Limb (tissue), 2 donors: ENCODE results near the gene HOXB13.

Source experiments
- DNase-seq, 2 donors: peaks; one replicate each; pipeline ENCODE4 v3.0.0-alpha.2; 2016; ENCODE audit errors: extremely low spot score in 2 of 2

Gene HOXB13

DNA sequence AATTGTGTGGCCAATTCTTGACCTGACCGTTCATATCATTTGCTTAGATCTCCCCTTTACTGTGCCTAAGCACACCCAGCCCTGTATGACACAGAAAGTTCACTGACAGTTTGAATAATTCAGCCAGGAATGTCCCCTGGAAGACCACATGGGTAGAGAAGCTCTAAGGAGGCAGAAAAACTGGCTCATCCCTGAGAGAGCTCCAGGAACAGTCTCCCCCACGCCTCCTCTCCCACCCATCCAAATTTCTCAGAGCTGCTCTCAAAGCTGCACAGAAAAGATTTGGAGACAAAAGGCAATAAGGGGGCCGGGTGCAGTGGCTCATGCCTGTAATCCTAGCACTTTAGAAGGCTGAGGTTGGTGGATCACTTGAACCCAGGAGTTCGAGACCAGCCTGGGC lies 17.4 kb downstream of the HOXB13 start:
- no peak for DNase-seq

DNA sequence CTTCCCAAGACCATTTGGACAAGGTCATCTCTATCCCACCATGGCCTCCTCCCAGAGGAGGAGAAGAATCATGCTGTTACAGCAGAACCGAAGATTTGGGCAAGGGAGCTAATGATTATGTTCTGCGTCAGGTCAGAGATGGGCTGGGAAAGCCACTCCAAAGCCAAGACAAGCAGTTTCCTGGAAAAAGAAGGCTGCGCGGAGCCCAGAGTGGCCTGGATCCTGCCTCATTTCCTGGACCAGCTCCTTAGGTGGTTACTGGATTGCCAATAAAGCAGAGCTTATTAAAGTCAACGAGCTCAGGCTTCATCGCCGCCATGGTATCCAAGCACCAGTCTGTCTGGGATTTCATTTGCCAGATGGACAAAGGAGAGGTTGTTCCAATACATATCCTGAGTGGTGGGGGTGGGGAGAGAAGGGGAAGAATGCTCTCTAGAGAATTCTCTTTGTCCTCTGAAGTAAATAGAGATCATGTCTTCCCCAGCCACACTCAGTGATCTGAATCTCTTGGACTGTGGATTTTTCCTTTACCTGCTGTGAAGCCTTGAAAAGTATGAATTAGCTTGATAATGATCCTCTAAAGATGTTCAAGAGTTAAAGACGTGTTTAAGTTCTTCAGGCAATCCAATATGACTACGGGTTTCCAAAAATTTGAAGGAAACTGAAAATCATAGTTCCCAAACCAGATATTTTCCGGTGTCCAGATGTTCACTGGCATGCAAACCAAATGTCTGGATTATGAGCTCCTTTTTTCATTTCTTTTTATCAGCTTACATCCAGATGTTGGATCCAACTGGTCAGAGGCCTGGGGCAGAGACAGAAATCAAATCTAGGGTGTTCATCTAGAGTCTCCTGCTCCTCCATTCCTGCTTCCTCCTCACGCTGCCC lies 23.9 kb downstream of the HOXB13 start:
- no peak for DNase-seq

DNA sequence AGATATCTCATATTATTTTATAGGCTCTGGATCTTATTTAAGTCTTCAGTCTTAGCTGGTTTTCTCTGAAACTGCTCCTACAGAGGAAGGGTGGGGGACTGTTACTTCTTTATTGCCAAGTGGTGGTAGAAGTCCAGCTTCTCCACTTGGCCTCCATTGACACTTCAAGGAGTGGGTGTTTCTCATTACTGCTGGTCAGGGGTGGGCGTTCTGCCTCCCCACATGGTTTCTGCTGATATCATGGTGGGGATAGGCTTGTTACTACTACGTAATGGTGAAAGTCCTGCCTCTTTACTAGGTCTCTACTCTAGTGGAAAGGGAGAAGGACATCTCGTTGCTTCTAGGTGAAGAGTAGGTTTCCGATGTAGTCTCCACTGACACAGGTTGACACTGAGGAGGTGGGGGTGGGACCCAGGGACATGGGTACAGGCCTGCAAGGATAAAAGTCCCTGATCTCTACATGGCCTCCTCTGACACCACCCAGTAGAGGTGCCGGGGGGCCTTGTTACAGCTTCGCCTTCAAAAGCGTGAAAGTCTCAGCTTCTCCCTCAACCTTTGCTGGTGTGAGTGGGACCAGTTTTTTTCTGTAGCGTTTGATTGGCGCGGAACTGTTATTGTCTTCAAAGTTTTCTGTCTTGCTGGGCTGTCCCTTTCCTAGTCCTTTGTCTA lies 26.6 kb downstream of the HOXB13 start:
- DNase-seq: no peak

DNA sequence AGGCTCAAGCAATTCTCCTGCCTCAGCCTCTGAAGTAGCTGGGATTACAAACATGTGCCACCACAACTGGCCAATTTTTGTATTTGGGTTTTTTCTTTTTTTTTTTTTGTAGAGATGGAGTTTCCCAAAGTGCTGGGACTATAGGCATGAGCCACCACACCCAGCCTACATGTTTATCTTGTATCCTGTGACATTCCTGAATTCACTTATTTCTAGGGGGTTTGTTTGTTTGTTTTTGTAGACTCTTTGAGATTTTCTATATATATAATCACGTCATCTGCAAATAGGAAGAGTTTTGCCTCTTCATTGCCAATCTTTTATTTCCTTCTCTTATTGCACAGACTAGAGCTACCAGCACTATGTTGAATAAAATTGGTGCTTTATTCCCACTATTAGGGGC lies 35.4 kb downstream of the HOXB13 start:
- DNase-seq: no peak

DNA sequence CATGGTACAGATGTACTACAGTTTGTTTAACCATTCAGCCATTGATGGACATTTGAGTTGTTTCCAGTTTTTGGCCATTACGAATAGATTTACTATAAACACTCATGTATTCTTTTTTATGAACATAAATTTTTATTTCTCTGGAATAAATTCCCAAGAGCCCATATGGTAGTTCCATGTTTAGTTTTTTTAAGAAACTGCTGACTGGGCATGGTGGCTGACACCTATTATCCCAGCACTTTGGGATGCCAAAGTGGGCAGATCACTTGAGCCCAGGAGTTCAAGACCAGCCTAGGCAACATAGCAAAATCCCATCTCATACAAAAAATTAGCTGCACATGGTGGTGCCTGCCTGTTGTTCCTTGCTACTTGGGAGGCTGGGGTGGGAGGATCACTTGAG lies 36.5 kb downstream of the HOXB13 start:
- no peak for DNase-seq

DNA sequence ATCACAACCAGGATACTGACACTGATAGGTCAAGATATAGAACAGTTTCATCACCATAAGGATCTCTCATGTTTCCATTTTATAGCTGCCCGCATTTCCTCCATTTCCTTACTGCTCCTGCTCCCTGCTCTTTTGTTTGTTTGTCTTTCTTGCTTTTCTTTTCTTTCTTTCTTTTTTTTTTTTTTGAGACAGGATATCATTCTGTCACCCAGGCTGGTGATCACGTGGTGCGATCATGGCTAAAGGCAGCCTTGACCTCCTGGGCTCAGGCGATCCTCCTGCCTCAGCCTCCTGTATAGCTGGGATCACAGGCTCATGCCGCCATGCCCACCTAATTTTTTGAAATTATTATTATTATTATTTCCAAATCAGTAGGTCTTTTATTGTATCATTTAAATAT lies 37.9 kb downstream of the HOXB13 start:
- DNase-seq: no peak

DNA sequence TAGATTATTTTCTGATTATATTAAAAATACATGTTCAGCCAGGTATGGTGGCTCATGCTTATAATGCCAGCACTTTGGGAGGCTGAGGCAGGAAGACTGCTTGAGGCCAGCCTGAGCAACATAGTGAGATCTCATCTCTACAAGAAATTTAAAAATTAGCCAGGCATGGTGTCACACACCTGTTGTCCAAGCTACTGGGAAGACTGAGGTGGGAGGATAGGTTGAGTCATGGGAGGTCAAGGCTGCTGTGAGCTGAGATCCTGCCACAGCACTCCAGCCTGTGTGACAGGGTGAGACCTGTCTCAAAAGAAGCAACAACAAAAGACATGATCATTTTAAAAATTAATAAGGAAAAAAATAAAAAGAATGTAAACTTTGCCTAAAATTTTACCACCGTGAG lies 46.9 kb downstream of the HOXB13 start:
- DNase-seq: no peak

DNA sequence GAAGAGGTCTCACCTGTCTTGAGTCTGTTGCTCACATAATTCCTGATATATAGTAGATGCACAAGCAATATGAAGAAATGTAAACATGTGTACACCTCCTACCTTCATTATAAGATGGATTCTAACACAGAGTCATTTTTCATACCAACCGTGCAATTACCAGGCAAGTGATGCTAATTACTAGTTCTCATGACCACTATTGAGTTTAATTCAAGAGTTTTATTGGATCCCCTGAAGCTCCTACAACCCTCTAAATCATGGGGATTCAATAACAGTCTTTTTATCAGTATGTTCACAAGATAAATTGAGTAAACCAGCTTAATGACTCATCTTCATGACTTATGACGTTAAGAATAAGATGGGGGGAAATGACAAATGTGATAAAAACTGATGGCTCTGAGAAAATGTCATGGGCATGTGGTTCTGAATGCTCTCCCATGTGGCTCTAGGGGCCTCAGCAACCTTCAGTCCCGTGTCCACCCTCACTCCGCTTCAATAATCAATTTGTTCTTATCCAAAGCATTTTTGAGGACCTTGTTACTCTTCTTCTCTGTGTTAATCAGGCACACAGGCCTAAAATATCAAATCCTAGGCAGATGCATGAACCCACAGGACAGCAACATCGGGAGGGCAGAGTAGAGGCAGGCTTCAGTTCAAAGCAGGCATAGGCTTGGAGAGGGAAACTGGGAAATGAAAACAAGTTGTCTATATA lies 49.0 kb downstream of the HOXB13 start:
- DNase-seq: no peak

DNA sequence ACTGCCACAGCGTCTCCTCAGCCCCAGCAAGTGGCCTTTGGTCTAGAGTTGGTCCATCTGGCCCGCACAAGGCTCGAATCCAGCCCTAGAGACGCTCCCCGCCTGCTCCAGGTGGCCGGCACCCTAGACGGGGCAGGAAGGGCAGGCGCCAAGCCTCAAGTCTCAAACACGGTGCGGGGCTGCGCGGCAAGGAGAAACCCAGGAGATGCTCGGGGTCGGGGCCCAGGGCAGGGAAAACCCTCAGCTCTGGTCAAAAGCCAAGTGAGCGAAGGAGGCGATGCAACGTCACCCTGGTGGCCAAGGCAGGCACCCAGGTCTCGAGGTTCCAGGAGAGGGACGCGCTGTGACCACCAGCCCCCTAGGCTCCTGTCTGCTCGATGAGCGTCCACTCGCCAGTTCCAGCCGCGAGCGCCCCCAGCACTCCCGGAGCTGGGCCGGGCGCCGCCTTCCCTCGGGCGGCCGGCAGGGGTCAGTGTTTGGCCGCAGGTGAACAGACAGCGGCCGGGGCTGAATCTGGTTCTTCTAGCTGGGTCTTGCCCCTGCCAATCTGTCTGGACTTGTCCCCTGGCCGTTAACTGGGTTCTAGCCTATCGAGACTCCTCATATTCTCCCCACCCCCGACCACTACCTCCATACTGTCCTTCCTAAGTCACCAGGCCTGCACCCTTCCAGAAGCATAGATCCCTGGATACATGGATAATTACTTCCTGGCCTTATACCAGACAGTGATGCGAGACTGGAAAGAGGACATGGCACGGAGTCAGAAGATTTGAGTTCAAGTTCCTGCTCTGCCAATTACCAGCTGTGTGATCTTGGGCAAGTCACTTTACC lies 50.2 kb downstream of the HOXB13 start:
- DNase-seq: peak; percentile 19 to 85

DNA sequence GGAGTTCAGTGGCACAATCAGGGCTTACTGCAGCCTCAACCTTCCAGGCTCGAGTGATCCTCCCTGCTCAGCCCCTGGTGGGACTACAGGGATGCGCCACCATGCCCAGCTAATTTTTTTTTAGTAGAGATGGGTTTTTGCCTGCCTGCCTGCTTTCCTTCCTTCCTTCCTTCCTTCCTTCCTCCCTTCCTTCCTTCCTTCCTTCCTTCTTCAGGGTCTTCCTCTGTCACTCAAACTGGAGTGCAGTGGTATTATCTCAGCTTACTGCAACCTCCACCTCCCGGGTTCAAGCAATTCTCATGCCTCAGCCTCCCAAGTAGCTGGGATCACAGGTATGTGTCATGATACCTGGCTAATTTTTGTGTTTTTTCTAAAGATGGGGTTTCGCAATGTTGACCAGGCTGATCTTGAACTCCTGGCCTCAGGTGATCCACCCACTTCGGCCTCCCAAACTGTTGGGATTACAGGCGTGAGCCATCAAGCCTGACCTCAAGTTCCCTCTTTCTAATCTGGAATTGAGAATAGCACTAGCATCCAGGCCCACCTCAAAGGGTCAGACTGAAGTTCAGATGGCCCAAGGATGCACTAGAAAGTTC lies 51.5 kb downstream of the HOXB13 start:
- no peak for DNase-seq
